NCI-H345 treated with DMSO at 0.1 percent for 48 hours (cell line): Measurements from ENCODE around the gene TMEM232.
"Not testable (repeated sequence)": the region's sequence is repeated elsewhere in the genome, so short reads cannot be mapped to it uniquely, and the experiment has no call there.

Source experiments
- DNase-seq: peaks from one replicate; lab custom pipeline; 2025; ENCODE audit not compliant: unreplicated experiment; lab: John Stamatoyannopoulos, UW

Gene TMEM232

DNA sequence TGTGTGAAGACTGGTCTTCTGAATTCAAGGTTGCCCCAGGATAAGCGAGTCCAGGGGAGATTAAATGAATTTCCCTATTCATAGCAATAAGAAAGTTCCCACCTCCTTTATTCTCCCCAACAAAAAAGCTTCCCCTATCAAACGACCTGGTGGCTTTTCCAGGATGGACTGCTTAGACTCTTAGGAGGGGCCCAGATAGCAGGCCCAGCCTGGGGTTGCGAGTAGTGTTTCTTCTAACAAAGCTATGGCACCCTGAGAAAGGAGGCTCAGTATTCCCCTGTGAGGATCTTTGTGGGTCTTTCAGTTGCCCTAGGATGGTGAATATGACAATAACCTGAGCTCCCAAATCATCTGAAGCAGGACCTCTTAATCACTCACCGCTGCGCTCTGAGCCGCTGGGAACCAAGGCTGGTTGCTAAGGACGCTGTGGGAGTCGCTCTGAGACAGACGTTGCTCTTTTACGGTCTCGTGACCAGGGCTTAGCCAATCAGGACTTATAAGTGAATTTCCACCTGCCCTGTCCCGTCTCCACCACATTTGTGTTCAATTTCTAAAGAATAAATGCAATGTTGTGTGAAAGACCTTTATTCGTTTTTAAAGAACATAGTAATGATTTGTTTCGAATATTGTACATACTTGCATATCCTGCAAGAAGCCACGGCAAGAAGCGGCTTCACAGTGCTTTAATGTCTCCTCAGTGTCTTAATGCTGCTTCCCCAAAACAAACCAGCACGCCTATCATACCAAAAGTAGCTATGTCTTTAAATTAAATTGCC lies at the start of gene TMEM232:
TMEM232 (minus strand) TSS at position 423 of the 776 bp plus-strand sequence. CDS start 59,319 bp downstream, outside the sequence.
- DNase-seq: peak; percentile 36

DNA sequence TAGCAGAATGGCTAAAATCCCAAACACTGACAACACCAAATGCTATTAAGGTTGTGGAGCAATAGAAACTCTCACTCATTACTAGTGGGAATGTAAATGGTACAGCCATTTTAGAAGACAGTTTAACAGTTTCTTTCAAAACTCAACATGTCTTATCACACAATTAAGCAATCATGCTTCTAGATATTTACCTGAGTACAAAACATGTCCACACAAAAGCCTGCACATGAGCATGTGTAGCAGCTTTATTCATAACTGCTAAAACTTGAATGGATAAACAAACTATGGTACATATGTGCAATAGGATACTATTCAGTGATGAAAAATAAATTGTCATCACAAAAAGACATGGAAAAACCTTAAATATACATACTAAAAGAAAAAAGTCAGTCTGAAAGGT lies 43.8 kb upstream of the TMEM232 start:
- no peak for DNase-seq

DNA sequence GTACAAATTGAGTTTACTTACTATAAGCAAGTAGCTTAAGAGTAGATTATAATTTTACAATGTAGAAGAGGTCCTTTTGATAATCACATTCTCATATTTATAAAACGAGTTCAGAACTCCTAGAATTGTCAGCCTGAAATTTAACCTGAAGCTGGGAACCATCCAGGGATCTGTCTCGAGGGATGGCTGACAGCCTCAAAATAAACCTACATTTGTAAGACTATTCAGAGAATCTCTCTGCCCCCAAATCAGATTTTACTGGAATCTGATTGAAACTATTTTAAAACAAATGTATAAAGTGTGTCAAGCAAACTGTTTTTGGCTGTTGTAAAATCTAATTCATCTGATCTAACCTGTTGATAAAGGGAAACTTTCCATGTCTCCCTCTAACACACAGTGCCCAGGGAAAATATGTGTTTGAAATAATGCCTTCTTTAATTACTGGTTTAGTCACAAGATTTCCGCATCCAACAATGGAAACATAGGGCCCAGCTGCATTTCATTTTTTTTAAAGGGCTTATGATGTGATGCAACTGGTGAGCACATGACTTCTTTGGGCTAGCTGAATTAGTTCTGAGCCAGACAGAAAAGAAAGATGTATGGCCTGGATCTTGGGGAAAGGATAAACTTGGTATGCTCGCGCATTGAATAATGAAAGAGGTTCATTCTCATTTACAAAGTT lies 42.7 kb upstream of the TMEM232 start:
- DNase-seq: no peak

DNA sequence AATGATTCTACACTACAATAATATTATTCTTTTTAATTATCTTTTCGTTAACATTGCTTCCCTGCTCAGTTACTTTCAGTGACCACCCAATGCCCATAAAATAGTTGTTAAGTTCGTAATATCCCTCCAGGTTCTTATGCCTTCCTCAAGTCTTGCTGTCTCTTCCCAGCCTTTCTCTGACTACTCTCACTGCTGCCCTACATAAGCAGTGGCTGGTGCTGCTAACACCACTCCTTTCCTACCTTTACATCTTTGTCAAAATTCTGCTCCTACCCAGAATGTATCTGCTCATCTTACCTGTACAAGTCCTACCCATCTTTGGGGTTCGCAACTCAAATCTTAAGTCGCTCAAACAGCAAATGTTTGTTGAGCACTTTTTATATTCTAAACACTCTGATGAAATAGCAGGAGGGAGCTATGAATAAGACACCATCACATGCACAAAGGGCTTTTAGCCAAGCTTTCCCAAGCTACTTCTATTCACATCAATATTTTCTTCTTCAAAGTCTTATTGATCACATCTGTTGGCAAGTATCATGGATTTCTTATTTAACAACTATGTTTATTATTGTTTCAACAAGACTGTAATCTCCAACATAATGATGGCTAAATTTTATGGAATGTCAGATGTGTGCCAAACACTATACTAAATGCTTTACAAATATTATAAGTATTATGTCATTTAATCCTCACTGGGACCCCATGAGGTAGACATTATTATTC lies 41.8 kb upstream of the TMEM232 start:
- DNase-seq: no peak

DNA sequence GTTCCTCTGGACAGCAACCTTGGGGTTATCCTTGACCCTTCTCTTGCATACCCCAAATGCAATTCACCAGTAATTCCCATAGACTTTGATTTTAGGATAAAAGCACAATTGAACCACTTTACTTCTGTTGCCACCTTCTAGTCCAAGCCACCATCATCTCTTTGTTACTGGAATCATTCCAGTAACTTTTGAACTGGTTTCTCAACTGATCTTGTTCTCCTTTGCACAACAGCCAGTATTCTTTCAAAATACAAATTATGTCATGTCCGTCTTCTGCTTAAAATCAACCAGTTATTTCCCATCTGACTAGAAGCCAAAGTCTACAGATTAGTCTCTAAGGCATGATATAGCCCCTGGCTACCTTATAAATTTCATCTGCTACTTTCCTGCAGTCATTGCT lies 33.7 kb upstream of the TMEM232 start:
- DNase-seq: no peak

DNA sequence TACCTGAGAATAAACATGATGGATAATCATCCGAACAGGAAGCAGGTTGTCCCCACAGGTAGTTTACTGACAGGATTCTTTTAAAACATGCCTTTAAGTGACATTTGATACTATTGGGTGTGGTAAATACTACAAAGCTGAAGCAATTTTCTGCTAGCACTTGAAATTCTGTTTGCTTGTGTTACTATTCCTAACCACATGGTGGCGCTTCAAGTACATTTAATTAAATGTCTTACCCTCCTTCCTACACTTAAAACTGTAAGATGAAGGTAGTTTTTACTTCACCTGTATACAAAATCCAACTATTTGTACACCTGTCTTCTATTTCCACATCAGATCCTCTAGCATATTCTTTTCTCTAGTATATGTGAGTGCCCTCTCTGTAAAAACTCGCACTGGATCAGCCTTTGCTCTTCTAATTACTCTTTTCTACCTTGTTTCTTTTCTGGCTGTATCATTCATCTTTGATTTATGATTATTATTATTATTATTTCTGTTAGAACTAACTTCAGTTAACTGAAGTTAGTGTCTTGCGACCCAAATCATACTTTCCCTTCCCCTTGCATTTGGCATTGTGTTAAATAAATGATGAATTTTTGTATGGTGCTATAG lies 30.8 kb upstream of the TMEM232 start:
- DNase-seq: peak; percentile 42

DNA sequence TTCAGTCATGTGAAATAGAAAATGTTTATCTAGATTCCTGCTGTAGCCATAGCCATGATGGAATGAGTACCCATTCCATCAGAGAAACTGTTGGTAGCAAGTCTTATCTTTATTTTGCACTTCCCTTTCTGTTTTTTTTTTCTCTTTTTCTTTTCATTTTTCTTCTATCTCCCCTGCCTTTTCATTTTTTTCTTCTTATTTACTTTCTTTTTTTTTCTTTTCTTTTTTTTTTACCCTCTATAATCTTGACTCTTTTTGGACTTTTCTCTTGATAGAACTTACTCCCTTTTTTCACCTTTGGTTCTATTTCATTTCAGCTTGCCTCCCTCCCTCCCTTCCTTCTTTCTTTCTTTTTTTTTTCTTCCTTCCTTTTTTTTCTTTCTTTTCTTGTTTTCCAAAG lies 27.7 kb upstream of the TMEM232 start:
- DNase-seq: no peak

DNA sequence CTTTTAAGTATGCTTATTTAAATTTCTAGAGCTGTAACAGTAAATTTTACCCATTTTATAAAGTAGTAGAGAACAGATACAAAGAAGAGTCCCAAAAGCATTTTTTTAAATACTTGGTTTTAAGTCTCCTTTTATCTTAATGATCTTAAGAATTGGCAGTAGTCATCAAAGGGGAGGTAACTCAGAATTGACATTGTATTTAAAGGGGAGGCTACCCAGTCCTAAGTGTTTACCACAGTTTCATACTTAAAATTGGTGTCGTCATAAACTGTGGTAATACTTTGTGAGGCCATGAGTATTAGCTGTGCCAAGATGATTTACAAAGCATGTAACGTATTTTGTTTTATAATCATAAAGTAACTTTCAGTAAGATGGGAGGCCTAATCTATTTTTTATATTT lies 27.1 kb upstream of the TMEM232 start:
- no peak for DNase-seq

DNA sequence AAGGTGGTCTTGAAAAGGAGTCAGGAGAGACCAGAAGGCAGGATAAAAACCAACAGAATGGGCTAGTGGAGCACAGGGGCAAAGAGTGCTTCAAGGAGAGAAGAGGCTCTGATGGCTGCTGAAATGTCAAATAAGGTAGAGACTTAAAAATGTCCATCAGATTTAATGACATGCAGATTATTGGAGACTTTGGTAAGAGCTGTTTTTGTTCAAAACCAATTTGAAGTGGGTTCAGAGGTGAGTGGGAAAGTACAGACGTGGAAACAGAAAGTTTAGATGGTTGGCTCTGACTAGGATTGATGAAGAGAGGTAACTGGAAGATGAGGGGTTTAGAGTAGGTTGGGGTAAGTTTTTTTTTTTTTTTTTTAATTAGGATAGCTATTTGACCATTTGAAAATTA lies 26.5 kb upstream of the TMEM232 start:
- no peak for DNase-seq

DNA sequence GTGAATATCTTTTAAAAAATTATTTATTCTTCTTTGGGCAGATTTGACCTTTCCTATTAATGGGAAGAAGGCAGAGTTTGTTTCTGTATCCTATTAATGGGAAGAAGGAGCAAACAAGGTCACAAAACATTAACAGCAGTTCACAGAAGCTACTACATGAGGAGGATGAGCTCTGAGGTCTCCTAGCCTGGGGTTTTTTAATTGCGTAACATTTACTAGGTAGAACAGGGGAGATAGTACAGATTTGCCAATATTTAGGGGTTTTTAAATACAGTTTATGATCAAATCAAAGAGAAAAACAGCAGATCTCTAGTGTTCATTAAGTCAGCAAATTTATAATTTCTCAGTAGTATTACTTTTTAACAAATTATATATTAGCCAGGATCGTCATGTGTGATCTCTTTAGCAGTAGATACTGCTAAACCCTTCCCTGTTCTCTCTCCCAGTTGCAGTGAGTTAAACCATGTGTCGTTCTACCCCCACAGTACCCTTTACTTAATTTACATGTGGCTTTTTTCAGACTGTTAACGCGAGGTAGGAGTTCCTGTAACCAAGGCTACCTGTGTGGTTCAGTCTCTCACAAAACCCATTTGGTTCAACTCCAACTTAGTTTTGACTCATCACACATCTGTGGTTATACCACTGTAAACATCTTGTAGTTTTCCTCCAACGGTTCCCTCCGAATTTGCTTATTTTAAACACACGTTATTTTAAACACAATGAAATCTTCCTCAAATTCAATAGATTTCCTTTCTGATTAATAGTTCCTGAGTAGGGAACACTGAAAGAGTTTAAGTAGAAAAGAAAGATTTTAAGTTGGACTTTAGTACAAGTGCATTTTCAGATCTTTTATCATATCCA lies 25.7 kb upstream of the TMEM232 start:
- no peak for DNase-seq

DNA sequence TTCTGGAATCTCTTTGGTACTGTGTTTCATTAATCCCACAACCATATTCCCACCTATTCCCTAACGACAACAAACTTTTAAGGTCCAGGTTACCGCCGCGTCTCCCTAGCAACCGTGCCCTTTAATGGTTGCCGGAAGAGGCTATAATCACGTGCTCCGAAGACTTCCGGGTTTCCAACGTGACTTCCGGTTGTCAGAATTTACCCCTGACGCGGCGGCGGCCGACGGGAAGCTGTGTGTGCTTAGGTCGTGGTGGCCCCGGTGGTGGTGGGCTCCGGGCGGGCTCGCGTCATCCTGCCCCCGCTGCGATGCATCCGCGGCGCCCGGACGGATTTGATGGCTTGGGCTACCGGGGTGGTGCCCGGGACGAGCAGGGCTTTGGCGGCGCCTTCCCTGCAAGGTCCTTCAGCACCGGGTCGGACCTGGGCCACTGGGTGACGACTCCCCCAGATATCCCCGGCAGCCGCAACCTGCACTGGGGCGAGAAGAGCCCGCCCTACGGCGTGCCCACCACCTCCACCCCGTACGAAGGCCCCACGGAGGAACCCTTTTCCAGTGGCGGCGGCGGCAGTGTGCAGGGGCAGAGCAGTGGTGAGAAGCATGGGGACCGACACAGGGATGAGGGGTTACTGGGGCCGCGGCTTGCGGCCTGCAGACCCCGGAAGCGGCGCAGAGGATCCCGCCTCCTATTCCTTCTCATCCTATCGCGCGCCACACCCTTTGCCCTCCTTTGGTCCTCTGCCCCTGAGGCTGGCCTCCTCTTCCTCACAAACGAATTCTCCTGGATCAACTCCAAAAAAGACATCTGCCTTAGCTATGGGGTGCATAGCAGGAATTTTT lies 12.6 kb upstream of the TMEM232 start, which contains the start of gene SLC25A46:
SLC25A46 (plus strand) TSS at position 196 of the 840 bp plus-strand sequence; CDS start at position 309, 113 bp downstream.
- peak; percentile 58 for DNase-seq

DNA sequence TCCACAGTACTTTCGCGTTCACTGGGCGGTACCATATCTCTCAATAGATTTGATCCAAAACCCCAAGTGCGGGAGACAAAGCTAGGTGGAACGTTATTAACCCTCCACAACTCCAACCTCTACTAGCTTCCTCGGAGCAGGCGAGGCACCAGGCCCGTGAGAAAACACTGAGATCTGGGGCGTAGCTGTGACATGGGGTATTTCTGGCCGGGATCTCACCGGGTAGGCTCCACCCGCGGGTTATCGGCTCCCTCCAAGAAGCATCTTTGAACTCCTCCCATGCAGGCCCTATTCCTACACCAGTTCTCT lies 12.0 kb upstream of the TMEM232 start:
- DNase-seq: no peak

DNA sequence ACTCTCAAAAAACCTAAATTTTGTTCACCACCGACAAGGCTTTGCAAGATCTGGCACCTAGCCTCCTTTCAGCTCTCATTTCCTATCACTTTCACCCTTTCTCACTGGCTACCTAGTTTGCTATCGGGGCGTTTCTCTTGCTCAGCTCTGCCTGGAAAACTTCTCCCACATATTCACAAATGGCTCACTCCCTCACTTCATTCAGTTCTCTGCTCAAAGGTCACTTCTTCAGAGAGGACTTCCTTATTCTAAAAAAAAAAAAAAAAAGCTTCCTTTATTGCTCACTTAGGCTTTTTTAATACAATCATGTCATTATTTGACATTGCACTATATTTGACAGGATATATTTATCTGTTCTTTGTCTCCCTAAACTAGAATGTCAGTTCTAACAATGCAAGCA lies 10.3 kb upstream of the TMEM232 start:
- DNase-seq: no peak

DNA sequence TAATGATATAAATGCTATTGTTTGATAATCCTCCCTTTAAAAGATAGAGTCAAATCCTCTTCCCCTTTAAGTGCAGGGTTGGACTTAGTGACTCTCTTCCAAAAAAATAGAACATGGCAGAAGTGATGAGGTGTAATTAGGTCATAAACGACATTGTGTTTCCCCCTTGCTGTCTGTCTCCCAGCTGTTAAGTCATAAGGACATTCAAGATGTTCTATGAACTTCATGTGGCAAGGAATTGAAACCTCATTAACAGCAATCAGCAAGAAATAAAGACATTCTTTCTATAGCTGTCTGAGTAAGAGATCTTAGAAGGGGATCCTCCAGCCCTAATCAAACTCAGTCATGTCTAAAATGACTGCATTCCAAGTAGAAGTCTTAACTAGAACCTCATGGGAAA lies 9.1 kb upstream of the TMEM232 start:
- DNase-seq: no peak

DNA sequence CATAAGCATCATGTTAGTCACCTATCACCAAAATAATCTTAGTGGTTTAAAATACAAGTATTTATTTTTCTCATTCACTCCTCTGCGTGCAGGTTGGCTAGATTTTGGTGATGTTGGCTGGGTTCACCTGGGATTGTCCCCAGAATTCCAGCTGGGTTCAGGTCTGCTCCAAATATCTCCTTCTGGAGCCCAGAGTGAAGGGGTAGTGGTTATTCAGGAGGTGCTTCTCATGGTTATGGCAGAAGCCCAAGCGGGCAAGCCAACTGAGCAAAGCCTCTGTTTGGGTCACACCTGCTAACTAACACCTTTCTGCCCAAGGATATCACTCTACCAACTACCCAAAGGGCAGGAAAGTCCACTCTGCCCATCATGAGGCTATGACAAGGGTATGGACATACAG lies 7.6 kb upstream of the TMEM232 start:
- DNase-seq: no peak

DNA sequence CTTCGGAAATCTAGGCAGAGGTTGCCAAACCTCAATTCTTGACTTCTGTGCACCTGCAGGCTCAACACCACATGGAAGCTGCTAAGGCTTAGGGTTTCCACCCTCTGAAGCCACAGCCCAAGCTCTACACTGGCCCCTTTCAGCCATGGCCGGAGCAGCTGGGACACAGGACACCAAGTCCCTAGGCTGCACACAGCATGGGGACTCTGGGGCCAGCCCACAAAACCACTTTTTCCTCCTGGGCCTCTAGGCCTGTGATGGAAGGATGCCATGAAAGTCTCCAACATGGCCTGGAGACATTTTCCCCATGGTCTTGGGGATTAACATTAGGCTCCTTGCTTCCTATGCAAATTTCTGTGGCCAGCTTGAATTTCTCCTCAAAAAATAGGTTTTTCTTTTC lies 5.0 kb upstream of the TMEM232 start:
- DNase-seq: not testable (repeated sequence)

DNA sequence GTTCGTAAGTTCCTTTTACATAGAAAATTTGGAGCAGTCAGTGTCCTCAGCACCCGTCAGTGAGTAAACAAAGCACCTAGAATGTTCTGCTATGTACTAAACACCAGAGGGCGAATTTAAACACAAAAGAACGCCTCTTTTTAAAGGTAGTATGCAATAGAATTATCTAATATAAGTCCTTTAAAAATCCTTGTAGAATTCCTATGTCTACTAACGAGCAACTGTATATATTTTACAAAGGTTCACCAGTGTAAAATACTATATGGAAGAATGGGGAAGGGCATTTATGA lies 499 bp upstream of the TMEM232 start:
- no peak for DNase-seq

DNA sequence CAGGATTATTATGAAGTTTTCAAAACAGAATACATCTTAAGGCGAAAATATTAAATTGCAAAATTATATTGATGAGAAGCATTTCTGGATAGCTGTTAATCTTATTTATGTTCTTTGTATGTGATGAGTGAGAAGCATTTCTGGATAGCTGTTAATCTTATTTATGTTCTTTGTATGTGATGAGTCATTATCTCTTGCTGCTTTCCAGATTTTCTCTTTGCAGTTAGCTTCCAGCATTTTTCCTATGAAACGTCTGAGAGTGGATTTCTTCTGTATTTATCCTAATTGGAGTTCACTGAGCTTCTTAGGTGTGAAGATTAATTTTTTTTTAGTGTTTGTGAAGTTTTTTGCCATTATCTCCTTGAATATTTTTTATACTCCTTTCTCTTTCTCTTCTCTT lies 8.2 kb downstream of the TMEM232 start:
- no peak for DNase-seq

DNA sequence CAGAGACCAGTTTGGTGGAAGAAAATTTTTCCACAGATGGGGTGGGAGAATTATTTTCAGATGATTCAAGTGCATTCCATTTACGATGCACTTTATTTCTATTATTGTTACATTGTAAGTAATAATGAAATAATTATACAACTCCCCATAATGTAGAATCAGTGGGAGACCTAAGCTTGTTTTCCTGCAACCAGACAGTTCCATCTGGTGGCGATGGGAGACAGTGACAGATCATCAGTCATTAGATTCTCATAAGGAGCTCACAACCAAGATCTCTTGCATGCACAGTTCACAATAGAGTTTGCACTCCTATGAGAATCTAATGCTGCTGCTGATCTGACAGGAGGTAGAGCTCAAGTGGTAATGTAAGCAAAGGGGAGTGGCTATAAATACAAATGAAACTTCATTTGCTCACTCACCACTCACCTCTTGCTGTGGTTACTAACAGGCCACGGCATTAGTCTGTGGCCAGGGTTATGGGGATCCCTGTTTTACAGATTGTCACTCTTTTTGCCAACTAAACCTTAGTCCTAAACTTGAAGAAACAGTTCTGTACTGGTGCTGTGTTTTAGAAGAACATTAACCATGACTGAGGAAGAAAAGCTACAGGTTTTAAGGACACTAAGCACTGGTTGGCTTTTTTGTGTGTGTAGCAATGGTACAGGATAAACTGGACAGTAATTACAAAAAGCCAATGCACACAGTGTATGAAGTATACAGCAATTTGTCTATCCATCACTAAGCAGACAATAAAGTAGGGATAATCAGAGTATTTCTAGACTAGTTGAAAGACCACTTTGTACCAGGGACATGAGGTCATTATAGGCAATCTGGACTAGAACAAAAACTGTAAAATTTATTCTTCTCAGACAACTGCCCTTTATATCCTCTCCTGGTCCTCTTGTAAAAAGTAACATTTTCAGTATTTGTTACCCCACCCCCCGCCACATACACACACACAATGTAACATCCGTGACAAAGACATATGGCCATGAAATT lies 9.9 kb downstream of the TMEM232 start:
- DNase-seq: no peak
